ENCODE measurements around the gene PDZK1IP1. TPM values are rescaled to one million over a fixed set of nuclear protein-coding genes. Genes with fewer than 3 reads are reported as not detected.

The PDZK1IP1 gene
- 5.8 to 11.2 TPM (median 6.8 TPM) in 5 replicates for total RNA-seq (2022; extraction: Qiagen RNA extraction; ENCODE audit: low read depth)

GRCh38 chr1:47189844-47190508, at the start of gene PDZK1IP1:
PDZK1IP1 (minus strand) TSS chr1:47190036; CDS start chr1:47189932, 104 bp downstream.

GRCh38 chr1:47232187-47232874, 42.5 kb upstream of the PDZK1IP1 start, which contains the start of gene TAL1:
TAL1 (minus strand) TSS chr1:47232225; CDS start chr1:47225888, 6,337 bp downstream.

GRCh38 chr1:47137198-47137597, 52.6 kb downstream of the PDZK1IP1 start, which contains the start of gene CYP4A22:
CYP4A22 (plus strand) TSS chr1:47137441; CDS start chr1:47137486, 45 bp downstream.

Other genes starting within 250 kb of the PDZK1IP1 start
- gene CYP4A11, start 248.6 kb downstream of the PDZK1IP1 start, total RNA-seq (2022; extraction: Qiagen RNA extraction; ENCODE audit: low read depth) = not detected in 5 replicates
- gene CYP4X1, start 166.4 kb downstream of the PDZK1IP1 start, total RNA-seq (2022; extraction: Qiagen RNA extraction; ENCODE audit: low read depth) = not detected in 5 replicates
- gene CYP4Z1, start 122.8 kb downstream of the PDZK1IP1 start, total RNA-seq (2022; extraction: Qiagen RNA extraction; ENCODE audit: low read depth) = not detected in 5 replicates
- not detected in 5 replicates for gene CYP4A22, start 52.6 kb downstream of the PDZK1IP1 start, total RNA-seq (2022; extraction: Qiagen RNA extraction; ENCODE audit: low read depth)
- not detected in 5 replicates for gene TAL1, start 42.2 kb upstream of the PDZK1IP1 start, total RNA-seq (2022; extraction: Qiagen RNA extraction; ENCODE audit: low read depth)
- 9.3 to 10.9 TPM (median 10.3 TPM) in 5 replicates for gene STIL, start 124.1 kb upstream of the PDZK1IP1 start, total RNA-seq (2022; extraction: Qiagen RNA extraction; ENCODE audit: low read depth)
- gene CMPK1, start 143.8 kb upstream of the PDZK1IP1 start, total RNA-seq (2022; extraction: Qiagen RNA extraction; ENCODE audit: low read depth) = 36.2 to 83.4 TPM (median 64.0 TPM) in 5 replicates
- gene FOXE3, start 226.2 kb upstream of the PDZK1IP1 start, total RNA-seq (2022; extraction: Qiagen RNA extraction; ENCODE audit: low read depth) = 0.07 to 0.11 TPM in 2 of 5 replicates, not detected in the others
- 0.34 to 0.73 TPM (median 0.54 TPM) in 5 replicates for gene FOXD2, start 248.0 kb upstream of the PDZK1IP1 start, total RNA-seq (2022; extraction: Qiagen RNA extraction; ENCODE audit: low read depth)

Measured in A549 treated with ZK216348 at 1 μM for 4 hours (cell line).